DMS53 treated with DMSO at 0.1 percent for 48 hours (cell line): ENCODE measurements around the gene UTP18.
"Not testable (repeated sequence)": the region's sequence is repeated elsewhere in the genome, so short reads cannot be mapped to it uniquely, and the experiment has no call there.

Experiments
- DNase-seq: peaks from one replicate; lab custom pipeline; 2025; ENCODE audit not compliant: unreplicated experiment; lab: John Stamatoyannopoulos, UW

The UTP18 gene

GRCh38 chr17:51258756-51259563, 1.4 kb upstream of the UTP18 start:
- DNase-seq = no peak

GRCh38 chr17:51259564-51260236, 646 bp upstream of the UTP18 start, which contains the start of gene MBTD1:
MBTD1 (minus strand) TSS chr17:51260049; CDS start chr17:51225161, 34,888 bp downstream.
- DNase-seq = peak; percentile 96

- DNase-seq = no peak
These were observed 948 bp downstream of the UTP18 start for GRCh38 chr17:51261024-51261963.

DNA sequence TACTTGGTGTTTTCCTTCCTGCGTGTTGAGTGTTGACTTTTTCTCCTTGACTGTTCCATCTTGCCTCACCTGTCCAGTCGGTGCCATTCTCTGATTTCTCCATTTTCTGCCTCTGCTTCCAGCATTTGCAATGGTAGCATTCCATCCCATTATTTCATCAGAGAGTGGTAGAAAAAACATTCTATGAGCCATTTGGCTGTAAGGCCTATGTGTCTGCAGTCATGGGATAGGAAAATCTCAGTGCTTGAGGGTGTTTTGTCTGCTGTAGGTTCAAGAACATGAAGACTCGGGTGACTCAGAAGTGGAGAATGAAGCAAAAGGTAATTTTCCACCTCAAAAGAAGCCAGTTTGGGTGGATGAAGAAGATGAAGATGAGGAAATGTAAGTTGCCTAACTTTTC, 2.7 kb downstream of the UTP18 start:
- DNase-seq = no peak

DNA sequence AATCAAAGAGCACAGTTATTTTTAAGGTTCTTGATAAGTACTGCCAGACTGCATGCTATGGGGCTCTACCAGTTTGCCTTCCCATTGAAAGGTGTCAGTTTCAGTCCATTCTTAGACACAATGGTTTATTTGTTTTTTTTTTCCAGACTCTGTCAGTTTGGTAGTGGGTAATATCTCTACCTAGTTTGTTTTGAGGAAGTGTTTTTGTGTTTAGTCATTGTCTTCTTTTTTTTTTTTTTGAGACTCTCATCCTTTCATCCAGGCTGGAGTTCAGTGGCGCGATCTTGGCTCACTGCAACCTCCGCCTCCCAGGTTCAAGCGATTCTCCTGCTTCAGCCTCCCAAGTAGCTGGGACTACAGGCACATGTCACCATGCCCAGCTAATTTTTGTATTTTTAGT, 4.1 kb downstream of the UTP18 start:
- DNase-seq = not testable (repeated sequence)

GRCh38 chr17:51269991-51270390, 9.6 kb downstream of the UTP18 start:
- no peak for DNase-seq

DNA sequence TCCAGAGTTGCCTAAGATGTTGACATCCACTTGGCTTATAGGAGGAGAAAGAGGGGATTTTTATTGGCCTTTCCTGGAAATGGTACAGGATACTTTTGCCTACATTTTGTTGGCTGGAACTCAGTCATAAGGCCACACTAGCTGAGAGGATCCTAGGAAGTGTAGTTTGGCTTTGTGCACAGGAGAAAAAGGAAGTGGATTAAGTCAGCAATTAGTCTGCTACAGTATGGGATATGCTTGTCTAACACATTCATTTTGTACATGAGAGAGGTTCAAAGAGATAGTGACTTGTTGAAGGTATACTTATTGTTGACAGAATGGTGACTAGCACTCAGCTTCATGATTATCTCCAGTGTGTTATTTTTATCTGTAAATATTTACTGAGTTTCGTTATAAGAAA, 10.3 kb downstream of the UTP18 start:
- DNase-seq = no peak

- no peak for DNase-seq
These were observed 12.5 kb downstream of the UTP18 start for GRCh38 chr17:51272812-51273211.

GRCh38 chr17:51275381-51275780, 15.0 kb downstream of the UTP18 start:
- no peak for DNase-seq

DNA sequence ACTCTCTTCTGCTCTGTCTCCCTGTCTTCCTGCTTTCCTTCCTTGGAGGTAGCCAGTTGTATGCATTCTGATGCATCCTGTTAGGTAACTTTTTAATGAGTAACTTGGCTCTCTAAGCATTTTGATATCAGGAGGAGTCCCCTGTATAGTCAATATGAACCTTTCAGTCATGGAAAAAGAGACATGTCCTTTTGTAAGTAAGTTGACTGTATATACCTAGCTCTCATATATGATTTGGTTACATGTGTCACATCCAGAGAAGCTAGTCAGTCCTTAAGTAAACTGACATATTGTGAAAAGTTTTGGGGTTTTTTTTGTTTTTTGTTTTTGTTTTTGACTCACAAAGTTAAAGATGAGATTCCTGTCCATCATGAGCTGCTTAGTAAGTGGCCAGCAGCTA, 18.8 kb downstream of the UTP18 start:
- DNase-seq = no peak

DNA sequence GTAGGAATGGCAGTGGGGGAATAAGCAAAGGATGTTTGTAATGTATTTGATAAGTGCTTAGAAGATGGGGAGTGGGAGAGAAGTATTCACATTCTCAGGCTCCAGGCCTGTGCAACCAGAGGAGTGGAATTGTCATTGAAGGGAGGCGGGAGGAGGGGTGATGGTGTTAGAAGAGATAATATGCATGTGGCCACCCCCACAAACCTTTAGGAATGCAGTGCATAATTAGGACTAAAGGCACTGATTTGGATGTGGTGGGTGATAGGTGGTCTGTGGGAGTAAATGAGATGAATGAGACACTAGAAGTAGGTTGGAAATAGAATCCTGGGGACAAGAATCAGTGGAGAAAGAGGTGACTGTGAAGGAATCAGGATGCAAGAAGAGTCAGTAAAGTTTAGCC, 27.1 kb downstream of the UTP18 start:
- DNase-seq = no peak

DNA sequence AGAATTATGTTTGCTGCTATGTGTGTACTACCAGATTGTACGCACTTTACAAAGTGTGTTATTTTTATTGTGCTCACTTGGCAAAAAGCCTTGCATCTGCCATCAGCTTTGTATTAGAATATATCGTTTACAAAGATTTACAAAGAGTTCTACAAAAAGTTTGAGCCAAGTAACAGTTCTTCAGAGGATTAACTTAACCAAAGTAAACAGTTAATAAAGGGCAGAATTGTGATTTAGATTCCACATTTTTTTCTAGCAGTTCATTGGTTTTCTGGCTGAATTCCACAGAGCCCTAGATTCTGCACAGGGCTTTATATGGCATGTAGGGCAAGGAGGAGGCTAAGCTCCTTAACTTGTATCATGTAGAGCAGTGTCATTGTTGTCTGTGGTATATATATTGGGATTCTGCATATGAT, 29.4 kb downstream of the UTP18 start:
- DNase-seq = no peak

- not testable (repeated sequence) for DNase-seq
These were observed 34.0 kb downstream of the UTP18 start for GRCh38 chr17:51294338-51294737.

- DNase-seq = peak; percentile 51
These were observed 38.4 kb downstream of the UTP18 start for GRCh38 chr17:51298508-51299371.

- no peak for DNase-seq
These were observed 39.5 kb downstream of the UTP18 start for GRCh38 chr17:51299859-51300258.

DNA sequence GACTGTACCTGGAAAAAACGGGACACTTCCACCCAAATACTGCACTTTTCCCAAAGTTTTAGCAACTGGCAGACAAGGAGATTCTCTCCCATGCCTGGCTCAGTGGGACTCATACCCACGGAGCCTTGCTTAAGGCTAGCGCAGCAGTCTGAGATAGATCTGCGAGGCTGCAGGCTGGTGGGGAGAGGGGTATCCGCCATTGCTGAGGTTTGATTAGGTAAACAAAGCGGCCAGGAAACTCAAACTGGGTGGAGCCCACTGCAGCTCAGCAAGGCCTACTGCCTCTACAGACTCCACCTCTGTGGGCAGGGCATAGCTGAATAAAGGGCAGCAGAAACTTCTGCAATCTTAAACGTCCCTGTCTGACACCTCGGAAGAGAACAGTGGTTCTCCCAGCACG, 44.8 kb downstream of the UTP18 start:
- DNase-seq = no peak

DNA sequence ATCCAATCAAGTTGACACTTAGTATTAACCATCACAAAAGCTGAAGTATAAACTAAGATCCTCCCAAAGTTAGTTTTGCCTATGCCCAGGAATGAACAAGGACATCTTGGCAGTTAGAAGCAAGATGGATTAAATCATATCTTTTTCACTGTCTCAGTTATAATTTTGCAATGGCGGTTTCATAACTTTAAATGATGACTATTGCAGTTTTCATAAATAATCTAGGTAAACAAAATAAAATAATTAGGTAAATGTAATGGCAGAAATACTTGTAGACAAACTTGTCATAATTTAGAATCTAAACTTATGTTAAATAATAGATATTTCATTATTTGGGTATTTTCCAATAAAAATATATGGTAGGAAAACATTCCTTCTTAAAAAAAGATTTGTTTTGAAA, 51.7 kb downstream of the UTP18 start:
- DNase-seq = not testable (repeated sequence)

GRCh38 chr17:51319186-51319585, 58.8 kb downstream of the UTP18 start:
- no peak for DNase-seq

GRCh38 chr17:51322390-51323029, 62.2 kb downstream of the UTP18 start:
- peak; percentile 42 for DNase-seq

DNA sequence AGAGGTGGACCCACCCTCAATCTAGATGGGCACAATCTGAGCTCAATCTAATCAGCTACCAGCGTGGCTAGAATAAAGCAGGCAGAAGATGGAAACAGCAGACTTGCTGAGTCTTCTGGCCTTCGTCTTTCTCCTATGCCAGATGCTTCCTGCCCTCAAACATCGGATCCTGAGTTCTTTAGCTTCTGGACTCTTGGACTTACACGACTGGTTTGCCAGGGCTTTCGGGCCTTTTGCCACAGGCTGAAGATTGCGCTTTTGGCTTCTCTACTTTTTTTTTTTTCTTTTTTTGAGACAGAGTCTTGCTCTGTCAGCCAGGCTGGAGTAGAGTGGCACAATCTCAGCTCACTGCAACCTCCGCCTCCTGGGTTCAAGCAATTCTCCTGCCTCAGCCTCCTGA, 65.1 kb downstream of the UTP18 start:
- no peak for DNase-seq
